HepG2 (cell line): ENCODE measurements around the gene TFF2. TPM values are rescaled to one million over a fixed set of nuclear protein-coding genes. Genes with fewer than 3 reads are reported as not detected.

ENCODE experiments used
- ATAC-seq: fragments of 200-7000 bp; cut with Tn5 transposase; 3 replicates; pipeline ENCODE4 v1.9.1; 2020; ENCODE audit warnings: mild to moderate bottlenecking, moderate library complexity
- BruUV-seq: library from RNA; stranded (reverse); fragments of 400-500 nt; replicated peaks from 2 replicates; lab custom pipeline; 2021; lab: Mats Ljungman, UMichigan
- CTCF ChIA-PET: fragments of 300-600 bp; formaldehyde crosslinking; extraction: SDS; loops from one replicate; lab custom pipeline; 2021; ENCODE audit warnings: low total read pairs, inconsistent platforms, low intra/inter-chr PET ratio; lab: Yijun Ruan, JAX
- POLR2A ChIA-PET: fragments of 350-600 bp; sonication (Branson Sonifier 250); formaldehyde crosslinking; loops from one replicate; lab custom pipeline; 2020; ENCODE audit warnings: antibody characterized with exemption, inconsistent platforms; lab: Yijun Ruan, JAX
- DNase-seq: peaks from one replicate; pipeline ENCODE4 v3.0.0-alpha.2; 2015; ENCODE audit warnings: low spot score
- FAIRE-seq: peaks from 3 replicates; lab custom pipeline; 2011; peaks lifted over from hg19 to GRCh38; lab: Jason Lieb, UNC
- H2AFZ ChIP-seq: one replicate; pipeline ENCODE4 v1.6.1; 2011; ENCODE audit warnings: low read length, inconsistent platforms
- H3K27ac ChIP-seq: fragments of 300-600 bp; 3 replicates; pipeline ENCODE4 v1.8.0; 2011; ENCODE audit warnings: mixed run types, mild to moderate bottlenecking, mixed read lengths, low read length, inconsistent platforms; ENCODE audit not compliant: insufficient read depth; ENCODE audit errors: extremely low read length
- H3K27me3 ChIP-seq, 2 experiments: fragments of 200-600 bp in 1 of 2; 2 replicates in 1 of 2; 3 replicates in 1 of 2; pipeline versions ENCODE4 v1.6.0 to v1.8.0; 2011; ENCODE audit warnings: low read length in 2 of 2, mild to moderate bottlenecking in 2 of 2, moderate library complexity in 2 of 2, inconsistent platforms in 1 of 2; ENCODE audit not compliant: insufficient read depth in 2 of 2, control insufficient read depth in 1 of 2
- H3K36me3 ChIP-seq, 2 experiments: fragments of 200-600 bp in 1 of 2; replicated peaks in 1 of 2; 2 replicates in 1 of 2; 3 replicates in 1 of 2; pipeline versions ENCODE4 v1.5.1 to v1.8.0; 2011; ENCODE audit warnings: low read length in 2 of 2, inconsistent platforms in 1 of 2; ENCODE audit not compliant: insufficient read depth in 2 of 2, control insufficient read depth in 1 of 2
- H3K4me1 ChIP-seq: 2 replicates; pipeline ENCODE4 v1.5.1; 2012; ENCODE audit warnings: low read length, inconsistent platforms; ENCODE audit not compliant: insufficient read depth
- H3K4me2 ChIP-seq: 2 replicates; pipeline ENCODE4 v1.6.0; 2011; ENCODE audit warnings: low read depth, low read length, inconsistent platforms
- H3K4me3 ChIP-seq, 3 experiments: fragments of 200-600 bp in 1 of 3; sonication (generic), shearing (Covaris generic) in 1 of 3; replicated peaks in 1 of 3; 2 replicates each; pipeline ENCODE4 v1.5.1; 2011 to 2016; ENCODE audit warnings: low read length in 3 of 3, inconsistent platforms in 2 of 3, low read depth in 2 of 3, mild to moderate bottlenecking in 2 of 3, control low read depth in 1 of 3, mixed read lengths in 1 of 3; ENCODE audit not compliant: insufficient read depth in 1 of 3
- H3K79me2 ChIP-seq: one replicate; pipeline ENCODE4 v1.6.1; 2011; ENCODE audit warnings: low read length, inconsistent platforms; ENCODE audit not compliant: insufficient read depth
- H3K9ac ChIP-seq: 2 replicates; pipeline ENCODE4 v1.6.0; 2011; ENCODE audit warnings: mild to moderate bottlenecking, low read depth, low read length, inconsistent platforms; ENCODE audit not compliant: insufficient read depth
- H3K9me3 ChIP-seq: 2 replicates; pipeline ENCODE4 v1.5.1; 2012; ENCODE audit warnings: mild to moderate bottlenecking, low read length
- H4K20me1 ChIP-seq: 2 replicates; pipeline ENCODE4 v1.6.0; 2011; ENCODE audit warnings: inconsistent platforms, mild to moderate bottlenecking, low read length, moderate library complexity; ENCODE audit not compliant: insufficient read depth
- ARNT2 ChIP-seq: sonication (generic); formaldehyde crosslinking; IDR thresholded peaks from 2 replicates; pipeline ENCODE4 v1.8.0; 2022; ENCODE audit warnings: mild to moderate bottlenecking, low read depth, missing genetic modification reagents, moderate library complexity
- CAMTA2 ChIP-seq: sonication (generic); formaldehyde crosslinking; IDR thresholded peaks from 2 replicates; pipeline ENCODE4 v1.4.0; 2020; ENCODE audit warnings: mild to moderate bottlenecking, missing genetic modification reagents, borderline replicate concordance
- CBX2 ChIP-seq, 2 experiments: fragments of 200-600 bp in 1 of 2; sonication (generic); formaldehyde crosslinking in 1 of 2; IDR thresholded peaks; 2 replicates each; pipeline versions ENCODE4 v1.7.0 to v1.8.1; 2018 to 2022; ENCODE audit warnings: low read depth in 2 of 2, low read length in 1 of 2, mild to moderate bottlenecking in 1 of 2, missing genetic modification reagents in 1 of 2
- FIP1L1 ChIP-seq: fragments of 200-400 bp; formaldehyde crosslinking; IDR thresholded peaks from 2 replicates; pipeline ENCODE4 v1.6.1; 2018; ENCODE audit warnings: low read depth, mild to moderate bottlenecking, low read length, moderate library complexity, borderline replicate concordance; ENCODE audit not compliant: insufficient read depth
- FOXM1 ChIP-seq: sonication (generic); formaldehyde crosslinking; IDR thresholded peaks from 2 replicates; pipeline ENCODE4 v1.5.0; 2020; ENCODE audit warnings: missing genetic modification reagents
- HDAC1 ChIP-seq: sonication (generic); formaldehyde crosslinking; IDR thresholded peaks from 2 replicates; pipeline ENCODE4 v1.5.1; 2020; ENCODE audit warnings: mild to moderate bottlenecking, missing genetic modification reagents
- HOXA3 ChIP-seq: sonication (generic); formaldehyde crosslinking; IDR thresholded peaks from 2 replicates; pipeline ENCODE4 v1.5.0; 2020; ENCODE audit warnings: missing genetic modification reagents
- KDM5A ChIP-seq: fragments of 200-600 bp; sonication (generic); IDR thresholded peaks from 2 replicates; pipeline ENCODE4 v1.7.0; 2018; ENCODE audit warnings: antibody characterized with exemption, mild to moderate bottlenecking, low read length, borderline replicate concordance
- NR2C2 ChIP-seq: sonication (generic); formaldehyde crosslinking; IDR thresholded peaks from 2 replicates; pipeline ENCODE4 v1.4.0; 2020; ENCODE audit warnings: missing genetic modification reagents, mild to moderate bottlenecking, moderate library complexity, borderline replicate concordance
- NR2F2 ChIP-seq: IDR thresholded peaks from 2 replicates; pipeline ENCODE4 v1.6.1; 2012; ENCODE audit warnings: low read depth, inconsistent platforms, borderline replicate concordance
- RAD21 ChIP-seq: fragments of 450-650 bp; formaldehyde crosslinking; IDR thresholded peaks from 2 replicates; pipeline ENCODE4 v1.5.0; 2020; ENCODE audit warnings: mild to moderate bottlenecking
- RFX3 ChIP-seq: IDR thresholded peaks from 2 replicates; pipeline ENCODE4 v1.6.1; 2016; ENCODE audit warnings: missing biosample characterization, missing genetic modification reagents
- SP140L ChIP-seq: sonication (generic); formaldehyde crosslinking; IDR thresholded peaks from 2 replicates; pipeline ENCODE4 v1.4.0; 2020; ENCODE audit warnings: missing genetic modification reagents, borderline replicate concordance
- ZNF224 ChIP-seq: sonication (generic); formaldehyde crosslinking; IDR thresholded peaks from 2 replicates; pipeline ENCODE4 v1.5.0; 2020; ENCODE audit warnings: mild to moderate bottlenecking, missing genetic modification reagents
- WGBS: methylation state at CpG from one replicate; pipeline ENCODE4 v1.1.6; 2017; ENCODE audit warnings: low lambda C conversion rate; 5-methylcytosine and 5-hydroxymethylcytosine counted together
- in situ Hi-C: cut with HindIII; loops from 2 replicates; pipeline ENCODE4 v1.10.0; 2017; ENCODE audit warnings: low pct_unique_long_range_greater_than_20kb; ENCODE audit not compliant: extremely low pct_ligation_motif_present
- intact Hi-C: fragments of 100-400 bp; cut with micrococcal nuclease; formaldehyde crosslinking; loops from one replicate; pipeline ENCODE4 v1.10.0; 2022; ENCODE audit not compliant: unreplicated experiment
- polyA plus RNA-seq, 8 experiments: library from polyadenylated mRNA; depleted of rRNA in 3 of 8; stranded (reverse) in 7 of 8; unstranded in 1 of 8; fragments of >200 nt; fragmentation: Illumina TruSeq in 4 of 8; extraction: Trizol in 4 of 8; gene quantifications; 2 replicates each; pipeline versions ENCODE4 v1.2.1 to v1.2.3, GENCODE V29; 2011 to 2016; ENCODE audit warnings: low read depth in 4 of 8, missing spikeins in 1 of 8, mixed read lengths in 1 of 8; ENCODE audit not compliant: insufficient read depth in 1 of 8
- total RNA-seq, 5 experiments: library from RNA; depleted of rRNA; stranded (reverse); fragments of >200 nt; fragmentation: Illumina TruSeq; extraction: Trizol; gene quantifications; 2 replicates each; pipeline ENCODE4 v1.2.3, GENCODE V29; 2016; ENCODE audit warnings: low read depth in 1 of 5
- TF ChIP-seq, protein P1 (sequence below): IDR thresholded peaks from 2 replicates; pipeline ENCODE4 v1.6.1; 2016; ENCODE audit warnings: missing compliant biosample characterization, missing genetic modification reagents, borderline replicate concordance
- TF ChIP-seq, protein P2 (sequence below): sonication (generic); formaldehyde crosslinking; IDR thresholded peaks from 2 replicates; pipeline ENCODE4 v1.5.1; 2020; ENCODE audit warnings: missing genetic modification reagents, mild to moderate bottlenecking, borderline replicate concordance

TFF2 gene
- total and polyA plus RNA-seq, 2 of the 13 experiments (the other 11 are each of a cell fraction or from before 2014, with no cell fraction given), result 1.5 TPM; not detected in 1

- Histone ChIP-seq H3K4me3 (no peak overlapping the region), H2AFZ (no peak overlapping the region), H4K20me1 (no peaks in the 10 kb centered on the region), H3K4me2 (no peak overlapping the region), H3K79me2 (no peaks in the 10 kb centered on the region), H3K27ac (no peak overlapping the region), H3K36me3 (no peaks in the 10 kb centered on the region), H3K4me1 (peaks cover 14% of the 10 kb centered on the region), H3K9ac (no peak overlapping the region), H3K9me3 (no peaks in the 10 kb centered on the region), H3K27me3 (peaks cover 0 to 18% of the 10 kb centered on the region in 2 experiments; a peak in 2 of 5 replicates)
- intact Hi-C loops, result no loop called here
- no peak for DNase-seq
- in situ Hi-C loops, result no loop called here
- FAIRE-seq, result no peak
- no TSS peak for BruUV-seq
- no peak for ATAC-seq
- 51% methylated on average over 9 of the region's 9 CpGs for WGBS
- TF ChIP-seq RFX3 (CRISPR knock-in tag) (no peak), FOXM1 (no peak), HOXA3 (CRISPR knock-in tag) (no peak)
- POLR2A ChIA-PET, result no interaction called here
- CTCF ChIA-PET, result no interaction called here
These were observed 4.4 kb downstream of the TFF2 start for GRCh38 chr21:42346441-42346840.

- ChIA-PET CTCF (no interaction called here), POLR2A (no interaction called here)
- H3K4me3 ChIP-seq, result no peak overlapping the region
- no peak overlapping the region for H3K27ac ChIP-seq
- no peak overlapping the region for H3K4me2 ChIP-seq
- WGBS, result 12% methylated on average over 4 of the region's 4 CpGs
- in situ Hi-C loops (no loop called here), intact Hi-C loops (no loop called here)
- H4K20me1 ChIP-seq, result no peaks in the 10 kb centered on the region
- H3K79me2 ChIP-seq, result no peaks in the 10 kb centered on the region
- ATAC-seq (no peak), FAIRE-seq (no peak), DNase-seq (no peak)
- H3K9ac ChIP-seq, result no peak overlapping the region
- H3K4me1 ChIP-seq, result no peaks in the 10 kb centered on the region
- no peaks in the 10 kb centered on the region for H3K36me3 ChIP-seq
- no peak overlapping the region for H2AFZ ChIP-seq
- H3K27me3 ChIP-seq, result peaks cover 0 to 6% of the 10 kb centered on the region in 2 experiments; a peak in 2 of 5 replicates
- BruUV-seq, result no TSS peak
- H3K9me3 ChIP-seq, result no peaks in the 10 kb centered on the region
- TF ChIP-seq HDAC1 (CRISPR knock-in tag) (no peak), RAD21 (no peak), KDM5A (no peak), SP140L (CRISPR knock-in tag) (no peak), NR2C2 (CRISPR knock-in tag) (no peak), NR2F2 (no peak), ZNF224 (CRISPR knock-in tag) (no peak), CAMTA2 (no peak), FIP1L1 (no peak), ARNT2 (CRISPR knock-in tag) (no peak), CBX2 (IDR thresholded peaks at IDR 0.05; ENCODE audit: low read depth, low read length) (no peak), CBX2 (CRISPR knock-in tag; IDR thresholded peaks at IDR 0.05; ENCODE audit: low read depth) (no peak)
- TF ChIP-seq, protein P1, sequence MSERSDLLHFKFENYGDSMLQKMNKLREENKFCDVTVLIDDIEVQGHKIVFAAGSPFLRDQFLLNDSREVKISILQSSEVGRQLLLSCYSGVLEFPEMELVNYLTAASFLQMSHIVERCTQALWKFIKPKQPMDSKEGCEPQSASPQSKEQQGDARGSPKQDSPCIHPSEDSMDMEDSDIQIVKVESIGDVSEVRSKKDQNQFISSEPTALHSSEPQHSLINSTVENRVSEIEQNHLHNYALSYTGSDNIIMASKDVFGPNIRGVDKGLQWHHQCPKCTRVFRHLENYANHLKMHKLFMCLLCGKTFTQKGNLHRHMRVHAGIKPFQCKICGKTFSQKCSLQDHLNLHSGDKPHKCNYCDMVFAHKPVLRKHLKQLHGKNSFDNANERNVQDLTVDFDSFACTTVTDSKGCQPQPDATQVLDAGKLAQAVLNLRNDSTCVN (CRISPR knock-in tag), result no peak
- TF ChIP-seq, protein P2, sequence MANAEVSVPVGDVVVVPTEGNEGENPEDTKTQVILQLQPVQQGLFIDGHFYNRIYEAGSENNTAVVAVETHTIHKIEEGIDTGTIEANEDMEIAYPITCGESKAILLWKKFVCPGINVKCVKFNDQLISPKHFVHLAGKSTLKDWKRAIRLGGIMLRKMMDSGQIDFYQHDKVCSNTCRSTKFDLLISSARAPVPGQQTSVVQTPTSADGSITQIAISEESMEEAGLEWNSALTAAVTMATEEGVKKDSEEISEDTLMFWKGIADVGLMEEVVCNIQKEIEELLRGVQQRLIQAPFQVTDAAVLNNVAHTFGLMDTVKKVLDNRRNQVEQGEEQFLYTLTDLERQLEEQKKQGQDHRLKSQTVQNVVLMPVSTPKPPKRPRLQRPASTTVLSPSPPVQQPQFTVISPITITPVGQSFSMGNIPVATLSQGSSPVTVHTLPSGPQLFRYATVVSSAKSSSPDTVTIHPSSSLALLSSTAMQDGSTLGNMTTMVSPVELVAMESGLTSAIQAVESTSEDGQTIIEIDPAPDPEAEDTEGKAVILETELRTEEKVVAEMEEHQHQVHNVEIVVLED (CRISPR knock-in tag), result no peak
These were observed 6.2 kb downstream of the TFF2 start for GRCh38 chr21:42344631-42345030.
